OCI-LY7 (cell line): ENCODE data around the gene NUP210.

ENCODE experiments used
- EZH2phosphoT487 ChIP-seq: fragments of 200-600 bp; sonication (generic); IDR thresholded peaks from 2 replicates; pipeline ENCODE4 v1.6.1; 2018; ENCODE audit warnings: low read depth, borderline replicate concordance, mild to moderate bottlenecking, mixed run types, antibody characterized with exemption, low read length, moderate library complexity, mixed read lengths
- TF ChIP-seq, protein P1 (sequence below): fragments of 200-600 bp; sonication (generic); conservative IDR thresholded peaks from 2 replicates; pipeline ENCODE4 v1.5.1; 2014; ENCODE audit warnings: mild to moderate bottlenecking, antibody characterized with exemption, low read length, moderate library complexity, mixed read lengths

DNA sequence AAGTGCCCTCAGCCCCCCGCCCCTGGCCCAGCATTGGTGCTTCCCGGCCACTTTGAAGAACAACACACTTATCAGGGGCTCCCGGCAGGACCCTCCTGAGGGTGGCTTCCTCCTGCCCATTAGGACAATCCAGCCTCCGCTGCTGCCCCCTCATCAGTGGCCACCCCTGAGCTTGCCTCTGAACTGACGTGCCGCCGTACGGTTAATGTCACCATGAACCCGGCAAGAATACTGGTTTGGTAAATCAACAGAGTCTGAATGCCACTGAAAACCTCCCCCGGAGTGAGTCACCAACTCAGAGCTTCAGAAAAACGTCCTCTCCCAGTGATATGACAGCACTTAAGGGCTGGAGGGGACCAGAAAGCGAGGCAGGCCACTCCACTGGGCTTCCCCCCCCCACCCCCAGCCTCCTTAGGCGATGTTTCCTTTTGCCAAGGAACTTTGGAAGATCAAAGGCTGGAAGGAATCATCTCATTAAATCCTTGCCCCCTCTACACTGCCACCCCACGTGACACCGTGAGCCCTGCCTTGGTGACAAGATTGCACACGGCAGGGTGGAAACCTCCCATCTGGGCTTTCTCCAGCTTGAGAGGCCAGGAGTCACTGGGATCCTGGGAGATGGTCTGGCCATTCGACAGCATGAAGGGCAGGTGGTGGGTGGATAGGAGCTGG is 142.1 kb downstream of the NUP210 start:
- TF ChIP-seq, protein P1, sequence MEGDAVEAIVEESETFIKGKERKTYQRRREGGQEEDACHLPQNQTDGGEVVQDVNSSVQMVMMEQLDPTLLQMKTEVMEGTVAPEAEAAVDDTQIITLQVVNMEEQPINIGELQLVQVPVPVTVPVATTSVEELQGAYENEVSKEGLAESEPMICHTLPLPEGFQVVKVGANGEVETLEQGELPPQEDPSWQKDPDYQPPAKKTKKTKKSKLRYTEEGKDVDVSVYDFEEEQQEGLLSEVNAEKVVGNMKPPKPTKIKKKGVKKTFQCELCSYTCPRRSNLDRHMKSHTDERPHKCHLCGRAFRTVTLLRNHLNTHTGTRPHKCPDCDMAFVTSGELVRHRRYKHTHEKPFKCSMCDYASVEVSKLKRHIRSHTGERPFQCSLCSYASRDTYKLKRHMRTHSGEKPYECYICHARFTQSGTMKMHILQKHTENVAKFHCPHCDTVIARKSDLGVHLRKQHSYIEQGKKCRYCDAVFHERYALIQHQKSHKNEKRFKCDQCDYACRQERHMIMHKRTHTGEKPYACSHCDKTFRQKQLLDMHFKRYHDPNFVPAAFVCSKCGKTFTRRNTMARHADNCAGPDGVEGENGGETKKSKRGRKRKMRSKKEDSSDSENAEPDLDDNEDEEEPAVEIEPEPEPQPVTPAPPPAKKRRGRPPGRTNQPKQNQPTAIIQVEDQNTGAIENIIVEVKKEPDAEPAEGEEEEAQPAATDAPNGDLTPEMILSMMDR: no peak
- no peak for TF ChIP-seq EZH2phosphoT487
